DOHH2 (cell line): Measurements from ENCODE around the gene PDIA6.

ENCODE experiments used
- H3F3A ChIP-seq: fragments of 200-600 bp; sonication (generic), shearing (Covaris generic); 2 replicates; pipeline ENCODE4 v1.6.0; 2016; ENCODE audit warnings: antibody characterized with exemption, mild to moderate bottlenecking; ENCODE audit not compliant: control insufficient read depth, insufficient read depth
- H3K27ac ChIP-seq: fragments of 200-600 bp; sonication (generic); 2 replicates; pipeline ENCODE4 v1.5.1; 2014; ENCODE audit warnings: low read depth, mild to moderate bottlenecking, low read length, moderate library complexity
- H3K27me3 ChIP-seq: fragments of 200-600 bp; sonication (generic); 2 replicates; pipeline ENCODE4 v1.6.1; 2014; ENCODE audit warnings: mild to moderate bottlenecking, low read length, mixed read lengths; ENCODE audit not compliant: control insufficient read depth
- H3K36me3 ChIP-seq: fragments of 200-600 bp; sonication (generic); 2 replicates; pipeline ENCODE4 v1.6.1; 2014; ENCODE audit warnings: mild to moderate bottlenecking, low read length, moderate library complexity, mixed read lengths; ENCODE audit not compliant: control insufficient read depth
- H3K4me1 ChIP-seq: fragments of 200-600 bp; sonication (generic); 2 replicates; pipeline ENCODE4 v1.6.1; 2014; ENCODE audit warnings: mild to moderate bottlenecking, low read length, mixed read lengths; ENCODE audit not compliant: control insufficient read depth
- H3K4me2 ChIP-seq: fragments of 200-600 bp; sonication (generic); 2 replicates; pipeline ENCODE4 v1.6.0; 2014; ENCODE audit warnings: mild to moderate bottlenecking, low read length, moderate library complexity
- H3K4me3 ChIP-seq: fragments of 200-600 bp; sonication (generic); 2 replicates; pipeline ENCODE4 v1.5.1; 2014; ENCODE audit warnings: mild to moderate bottlenecking, low read length, mixed read lengths
- H3K79me2 ChIP-seq: fragments of 200-600 bp; sonication (generic); 2 replicates; pipeline ENCODE4 v1.6.1; 2014; ENCODE audit warnings: mild to moderate bottlenecking, low read length, mixed read lengths; ENCODE audit not compliant: control insufficient read depth
- H3K9me2 ChIP-seq: fragments of 200-600 bp; sonication (generic); replicated peaks from 2 replicates; pipeline ENCODE4 v1.6.1; 2014; ENCODE audit warnings: mild to moderate bottlenecking, low read length, mixed read lengths; ENCODE audit not compliant: control insufficient read depth
- H3K9me3 ChIP-seq: fragments of 200-600 bp; sonication (generic); 2 replicates; pipeline ENCODE4 v1.6.1; 2014; ENCODE audit warnings: antibody characterized with exemption, low read length, mixed read lengths; ENCODE audit not compliant: control insufficient read depth, insufficient read depth
- H4K20me1 ChIP-seq: fragments of 200-600 bp; sonication (generic); 2 replicates; pipeline ENCODE4 v1.6.0; 2014; ENCODE audit warnings: low read depth, mild to moderate bottlenecking, antibody characterized with exemption, low read length, moderate library complexity; ENCODE audit not compliant: control insufficient read depth, insufficient read depth
- CTCF ChIP-seq: fragments of 200-600 bp; sonication (generic); IDR thresholded peaks from one replicate; pipeline ENCODE4 v1.5.1; 2014; ENCODE audit warnings: antibody characterized with exemption, mild to moderate bottlenecking, low read depth, low read length; ENCODE audit not compliant: poor library complexity, severe bottlenecking
- EZH2phosphoT487 ChIP-seq: fragments of 200-600 bp; sonication (generic); IDR thresholded peaks from 2 replicates; pipeline ENCODE4 v1.6.1; 2017; ENCODE audit warnings: borderline replicate concordance, mild to moderate bottlenecking, antibody characterized with exemption, low read length, moderate library complexity, mixed read lengths

PDIA6 gene

GRCh38 chr2:10830203-10830602, 17.6 kb upstream of the PDIA6 start:
- Histone ChIP-seq H3K79me2 (no peaks in the 10 kb centered on the region), H3K9me2 (no peaks in the 10 kb centered on the region), H3K9me3 (no peaks in the 10 kb centered on the region), H3K27ac (no peak overlapping the region), H3K4me3 (no peak overlapping the region), H3K27me3 (peaks cover 43% of the 10 kb centered on the region), H3K36me3 (no peaks in the 10 kb centered on the region), H3K4me2 (no peak overlapping the region), H4K20me1 (no peaks in the 10 kb centered on the region), H3F3A (no peaks in the 10 kb centered on the region), H3K4me1 (peaks cover 33% of the 10 kb centered on the region)
- TF ChIP-seq CTCF (no peak), EZH2phosphoT487 (no peak)

GRCh38 chr2:10829299-10829698, 16.7 kb upstream of the PDIA6 start:
- no peak for TF ChIP-seq EZH2phosphoT487
- TF ChIP-seq CTCF: no peak
- H3K27ac ChIP-seq: no peak overlapping the region
- H4K20me1 ChIP-seq: no peaks in the 10 kb centered on the region
- H3K79me2 ChIP-seq: no peaks in the 10 kb centered on the region
- H3K4me1 ChIP-seq: peaks cover 27% of the 10 kb centered on the region
- no peaks in the 10 kb centered on the region for H3K9me3 ChIP-seq
- H3K9me2 ChIP-seq: no peaks in the 10 kb centered on the region
- H3K4me2 ChIP-seq: no peak overlapping the region
- H3K36me3 ChIP-seq: no peaks in the 10 kb centered on the region
- no peaks in the 10 kb centered on the region for H3F3A ChIP-seq
- H3K27me3 ChIP-seq: peaks cover 46% of the 10 kb centered on the region
- no peak overlapping the region for H3K4me3 ChIP-seq

GRCh38 chr2:10828346-10828745, 15.8 kb upstream of the PDIA6 start:
- TF ChIP-seq CTCF: no peak
- TF ChIP-seq EZH2phosphoT487: no peak
- H3K9me2 ChIP-seq: no peaks in the 10 kb centered on the region
- H3K27ac ChIP-seq: no peak overlapping the region
- H3K79me2 ChIP-seq: no peaks in the 10 kb centered on the region
- no peak overlapping the region for H3K4me3 ChIP-seq
- no peak overlapping the region for H3K4me2 ChIP-seq
- H3F3A ChIP-seq: no peaks in the 10 kb centered on the region
- H3K9me3 ChIP-seq: no peaks in the 10 kb centered on the region
- H4K20me1 ChIP-seq: no peaks in the 10 kb centered on the region
- H3K4me1 ChIP-seq: peaks cover 23% of the 10 kb centered on the region
- no peaks in the 10 kb centered on the region for H3K36me3 ChIP-seq
- H3K27me3 ChIP-seq: peaks cover 52% of the 10 kb centered on the region

DNA sequence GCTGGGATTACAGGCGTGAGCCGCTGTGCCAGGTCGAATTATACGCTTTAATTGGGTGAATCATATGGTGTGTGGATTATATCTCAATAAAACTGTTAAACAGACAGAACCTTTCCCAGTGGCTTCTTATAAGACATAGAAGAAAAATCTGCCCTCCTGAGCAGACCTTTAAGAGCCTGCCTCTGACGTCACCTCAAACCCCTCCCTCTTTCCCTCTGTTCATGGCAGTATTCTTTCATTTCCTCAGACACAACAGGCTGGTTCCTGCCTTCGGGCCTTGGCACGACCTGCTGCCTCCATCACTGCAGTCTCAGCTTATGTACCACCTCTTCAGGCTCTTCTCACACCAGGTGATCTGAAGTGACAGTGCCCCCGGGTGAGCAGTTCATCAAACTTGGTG, 14.0 kb upstream of the PDIA6 start:
- peaks cover 20% of the 10 kb centered on the region for H3K4me1 ChIP-seq
- H3K4me3 ChIP-seq: no peak overlapping the region
- H3K36me3 ChIP-seq: no peaks in the 10 kb centered on the region
- no peaks in the 10 kb centered on the region for H3F3A ChIP-seq
- no peaks in the 10 kb centered on the region for H3K79me2 ChIP-seq
- H3K9me3 ChIP-seq: no peaks in the 10 kb centered on the region
- H4K20me1 ChIP-seq: no peaks in the 10 kb centered on the region
- H3K27me3 ChIP-seq: peaks cover 58% of the 10 kb centered on the region
- H3K27ac ChIP-seq: no peak overlapping the region
- no peaks in the 10 kb centered on the region for H3K9me2 ChIP-seq
- TF ChIP-seq EZH2phosphoT487: no peak
- TF ChIP-seq CTCF: no peak
- H3K4me2 ChIP-seq: peak overlapping the region; percentile 26; the same call in 1 of the 2 replicates
